ENCODE data around the gene PLCD3. TPM values are rescaled to one million over a fixed set of nuclear protein-coding genes. Genes with fewer than 3 reads are reported as not detected.

The PLCD3 gene
- total RNA-seq, 4 donors from 2014 or later = 35.4 to 68.4 (median 44.2) TPM

DNA sequence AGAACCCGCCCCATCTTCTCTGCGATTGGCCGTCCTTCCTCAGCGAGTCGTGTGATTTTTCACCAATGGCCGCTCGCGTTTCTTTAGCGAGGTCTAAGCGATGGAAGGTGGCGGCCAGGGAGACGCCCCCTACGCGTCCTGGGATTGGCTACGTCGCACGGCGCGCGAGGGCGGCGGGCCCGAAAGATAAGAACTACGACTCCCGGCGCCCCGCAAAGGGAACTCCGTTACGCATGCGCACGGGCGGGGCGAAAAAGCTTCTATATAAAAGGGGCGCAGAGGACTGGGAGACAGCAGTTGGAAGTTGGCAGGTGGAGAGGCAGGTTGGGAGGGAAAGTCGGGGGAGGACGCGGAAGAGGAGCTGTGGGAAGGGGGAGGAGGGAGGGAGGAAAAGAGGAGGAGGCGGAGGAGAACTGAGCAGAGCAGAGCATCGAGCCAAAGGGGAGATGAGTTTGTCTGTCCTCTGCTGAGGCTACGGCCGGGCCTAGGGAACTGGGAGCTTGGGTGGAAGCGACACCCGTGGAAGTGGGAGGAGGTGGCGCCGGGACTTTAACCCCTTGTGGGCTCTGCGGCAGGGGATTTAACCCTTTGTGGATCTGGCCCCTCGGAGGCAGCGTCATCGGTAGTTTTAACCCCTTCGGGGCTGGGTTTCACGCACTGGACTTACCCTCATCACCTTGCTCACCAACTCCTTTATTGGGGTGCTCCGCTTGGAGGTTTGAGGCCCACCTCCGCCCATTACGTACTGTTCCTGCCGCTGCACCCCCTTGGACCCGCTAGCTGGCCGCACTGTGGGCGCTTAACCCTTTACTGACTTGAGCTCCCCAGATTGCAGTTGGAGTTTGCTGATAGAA is 16.1 kb upstream of the PLCD3 start, which contains the start of gene HEXIM1:
TSS of gene HEXIM1 (plus strand) at position 293 of the 854 bp plus-strand sequence. CDS start 716 bp downstream, outside the sequence.
- TF ChIP-seq, protein P1, sequence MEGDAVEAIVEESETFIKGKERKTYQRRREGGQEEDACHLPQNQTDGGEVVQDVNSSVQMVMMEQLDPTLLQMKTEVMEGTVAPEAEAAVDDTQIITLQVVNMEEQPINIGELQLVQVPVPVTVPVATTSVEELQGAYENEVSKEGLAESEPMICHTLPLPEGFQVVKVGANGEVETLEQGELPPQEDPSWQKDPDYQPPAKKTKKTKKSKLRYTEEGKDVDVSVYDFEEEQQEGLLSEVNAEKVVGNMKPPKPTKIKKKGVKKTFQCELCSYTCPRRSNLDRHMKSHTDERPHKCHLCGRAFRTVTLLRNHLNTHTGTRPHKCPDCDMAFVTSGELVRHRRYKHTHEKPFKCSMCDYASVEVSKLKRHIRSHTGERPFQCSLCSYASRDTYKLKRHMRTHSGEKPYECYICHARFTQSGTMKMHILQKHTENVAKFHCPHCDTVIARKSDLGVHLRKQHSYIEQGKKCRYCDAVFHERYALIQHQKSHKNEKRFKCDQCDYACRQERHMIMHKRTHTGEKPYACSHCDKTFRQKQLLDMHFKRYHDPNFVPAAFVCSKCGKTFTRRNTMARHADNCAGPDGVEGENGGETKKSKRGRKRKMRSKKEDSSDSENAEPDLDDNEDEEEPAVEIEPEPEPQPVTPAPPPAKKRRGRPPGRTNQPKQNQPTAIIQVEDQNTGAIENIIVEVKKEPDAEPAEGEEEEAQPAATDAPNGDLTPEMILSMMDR (IDR thresholded peaks at IDR 0.05) = no peak
- peak; percentile 85 for ATAC-seq (ENCODE audit: low FRiP score)
- peak; percentile 93 for DNase-seq (ENCODE audit: low spot score)

GRCh38 chr17:45147581-45148182 is 15.4 kb upstream of the PLCD3 start:
- DNase-seq (ENCODE audit: low spot score) = no peak
- TF ChIP-seq, protein P1 (IDR thresholded peaks at IDR 0.05) = no peak
- peak; percentile 7 for ATAC-seq (ENCODE audit: low FRiP score)

DNA sequence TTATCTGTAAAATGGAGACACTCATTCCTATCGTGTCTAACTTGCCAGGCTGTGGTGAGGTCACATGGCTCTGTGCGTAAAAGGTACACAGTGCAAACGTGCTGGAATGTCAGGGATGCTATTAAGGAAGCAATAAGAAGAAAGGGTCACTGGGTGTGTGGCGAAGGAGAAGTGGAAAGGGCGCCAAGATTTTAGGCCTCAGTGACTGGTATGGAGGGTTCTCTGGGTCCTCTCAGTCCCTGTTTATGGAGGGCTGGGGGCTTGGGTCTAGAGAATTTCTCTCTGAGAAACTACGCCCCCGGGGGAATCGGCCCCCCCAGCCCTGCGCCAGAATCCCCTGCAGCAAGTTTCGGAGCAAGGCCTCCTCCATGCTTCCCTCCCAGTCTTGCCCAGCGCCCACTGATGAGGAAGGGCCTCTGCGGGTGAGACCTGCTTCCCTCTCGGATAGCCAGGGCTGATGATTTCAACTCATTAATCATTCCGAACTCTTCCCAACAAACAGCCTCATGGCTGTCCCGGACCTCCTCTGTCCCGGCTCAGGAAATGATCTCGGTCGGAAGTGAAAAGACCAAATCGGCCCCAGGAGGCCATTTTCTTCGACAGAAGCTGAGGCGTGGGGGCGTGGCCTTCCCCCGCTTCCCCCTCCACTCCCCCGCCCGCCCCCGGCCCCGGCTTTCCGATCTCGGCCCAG is 14.7 kb upstream of the PLCD3 start:
- DNase-seq (ENCODE audit: low spot score) (no peak), ATAC-seq (ENCODE audit: low FRiP score) (no peak)
- TF ChIP-seq, protein P1 (IDR thresholded peaks at IDR 0.05) = no peak

DNA sequence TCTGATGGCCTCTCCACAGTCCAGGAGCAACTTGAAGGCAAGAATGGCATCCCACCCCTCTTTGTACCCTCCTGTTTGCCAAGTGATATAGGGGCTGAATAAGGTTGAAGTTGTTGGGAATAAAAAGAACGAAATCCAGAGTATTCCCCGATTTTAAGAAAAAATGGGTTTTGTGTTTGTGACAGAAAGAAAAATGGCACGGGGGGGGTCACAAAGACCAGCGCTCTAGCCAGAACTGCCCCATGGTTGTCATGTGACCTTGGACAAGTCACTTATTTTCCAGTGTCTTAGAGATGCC is 14.2 kb upstream of the PLCD3 start:
- ATAC-seq (ENCODE audit: low FRiP score) (no peak), DNase-seq (ENCODE audit: low spot score) (no peak)
- TF ChIP-seq, protein P1 (IDR thresholded peaks at IDR 0.05) = no peak

- ATAC-seq (ENCODE audit: low FRiP score) (no peak), DNase-seq (ENCODE audit: low spot score) (no peak)
- TF ChIP-seq, protein P1 (IDR thresholded peaks at IDR 0.05) = no peak
Observed at GRCh38 chr17:45146166-45146565, 13.9 kb upstream of the PLCD3 start.

- ATAC-seq (ENCODE audit: low FRiP score) (no peak), DNase-seq (ENCODE audit: low spot score) (no peak)
- TF ChIP-seq, protein P1 (IDR thresholded peaks at IDR 0.05) = no peak
Observed at GRCh38 chr17:45145035-45145389, 12.7 kb upstream of the PLCD3 start.
